Trophoblast cell (in vitro differentiated cells and primary cell): Measurements from ENCODE around the gene INCA1.

Experiments used
- DNase-seq, 2 donors: peaks; one replicate each; pipeline ENCODE4 v3.0.0-alpha.2; 2016
- H2AFZ ChIP-seq: 2 replicates; pipeline ENCODE4 v1.6.1; 2013; ENCODE audit warnings: low read length, moderate library complexity, mild to moderate bottlenecking; ENCODE audit not compliant: insufficient read depth, poor library complexity
- H2AK5ac ChIP-seq: 2 replicates; pipeline ENCODE4 v1.6.1; 2013; ENCODE audit warnings: mild to moderate bottlenecking, low read length
- H2BK120ac ChIP-seq: 2 replicates; pipeline ENCODE4 v1.6.1; 2013; ENCODE audit warnings: low read length, mild to moderate bottlenecking, moderate library complexity; ENCODE audit not compliant: insufficient read depth, poor library complexity
- H2BK12ac ChIP-seq: 2 replicates; pipeline ENCODE4 v1.6.1; 2013; ENCODE audit warnings: mild to moderate bottlenecking, low read length, moderate library complexity
- H2BK5ac ChIP-seq: 2 replicates; pipeline ENCODE4 v1.6.1; 2013; ENCODE audit warnings: low read length, low read depth, moderate library complexity, mild to moderate bottlenecking; ENCODE audit not compliant: poor library complexity
- H3K14ac ChIP-seq: 2 replicates; pipeline ENCODE4 v1.6.1; 2013; ENCODE audit warnings: mild to moderate bottlenecking, low read length
- H3K18ac ChIP-seq: 2 replicates; pipeline ENCODE4 v1.6.1; 2013; ENCODE audit warnings: mild to moderate bottlenecking, low read length
- H3K23ac ChIP-seq: 2 replicates; pipeline ENCODE4 v1.6.1; 2013; ENCODE audit warnings: low read length
- H3K27ac ChIP-seq: 2 replicates; pipeline ENCODE4 v1.5.1; 2013; ENCODE audit warnings: low read depth, mild to moderate bottlenecking, inconsistent platforms, low read length, moderate library complexity
- H3K27me3 ChIP-seq: 2 replicates; pipeline ENCODE4 v1.6.1; 2013; ENCODE audit warnings: inconsistent platforms, mild to moderate bottlenecking, low read length, moderate library complexity; ENCODE audit not compliant: insufficient read depth
- H3K36me3 ChIP-seq, 2 experiments: 1 replicate in 1 of 2; 2 replicates in 1 of 2; pipeline ENCODE4 v1.6.1; 2013; ENCODE audit warnings: low read length in 2 of 2, mild to moderate bottlenecking in 2 of 2, moderate library complexity in 1 of 2; ENCODE audit not compliant: insufficient read depth in 2 of 2, control insufficient read depth in 1 of 2
- H3K4ac ChIP-seq: 2 replicates; pipeline ENCODE4 v1.6.1; 2013; ENCODE audit warnings: low read depth, mild to moderate bottlenecking, low read length, moderate library complexity
- H3K4me1 ChIP-seq, 2 experiments: 1 replicate in 1 of 2; 2 replicates in 1 of 2; pipeline ENCODE4 v1.6.1; 2013; ENCODE audit warnings: low read length in 2 of 2, mild to moderate bottlenecking in 2 of 2, moderate library complexity in 1 of 2; ENCODE audit not compliant: insufficient read depth in 2 of 2, control insufficient read depth in 1 of 2
- H3K4me2 ChIP-seq: 2 replicates; pipeline ENCODE4 v1.6.1; 2013; ENCODE audit warnings: inconsistent platforms, mild to moderate bottlenecking, low read length, moderate library complexity
- H3K4me3 ChIP-seq: 2 replicates; pipeline ENCODE4 v1.5.1; 2013; ENCODE audit warnings: mild to moderate bottlenecking, low read depth, low read length, inconsistent platforms
- H3K79me1 ChIP-seq: one replicate; pipeline ENCODE4 v1.6.1; 2013; ENCODE audit warnings: low read length
- H3K79me2 ChIP-seq: 2 replicates; pipeline ENCODE4 v1.6.1; 2013; ENCODE audit warnings: low read length, mild to moderate bottlenecking; ENCODE audit not compliant: control insufficient read depth, insufficient read depth, poor library complexity
- H3K9ac ChIP-seq: 2 replicates; pipeline ENCODE4 v1.6.1; 2013; ENCODE audit warnings: mild to moderate bottlenecking, low read length
- H3K9me3 ChIP-seq: 2 replicates; pipeline ENCODE4 v1.6.1; 2013; ENCODE audit warnings: low read depth, mild to moderate bottlenecking, control low read depth, inconsistent platforms, low read length; ENCODE audit not compliant: insufficient read depth
- H4K12ac ChIP-seq: 2 replicates; pipeline ENCODE4 v1.6.1; 2013; ENCODE audit warnings: low read depth, mild to moderate bottlenecking, low read length, moderate library complexity
- H4K8ac ChIP-seq: 2 replicates; pipeline ENCODE4 v1.6.1; 2013; ENCODE audit warnings: low read depth, mild to moderate bottlenecking, low read length, moderate library complexity
- H4K91ac ChIP-seq: one replicate; pipeline ENCODE4 v1.6.1; 2013; ENCODE audit warnings: low read depth, mild to moderate bottlenecking, low read length, moderate library complexity
- whole genome bisulfite sequencing: extraction: QIAGEN DNeasy Blood & Tissue Kit; methylation state at CpG from one replicate; pipeline ENCODE4 v1.1.7; 2013; ENCODE audit warnings: missing lambda C conversion rate; ENCODE audit not compliant: insufficient read length, insufficient coverage; ENCODE audit errors: extremely low coverage; 5-methylcytosine and 5-hydroxymethylcytosine counted together

The INCA1 gene

GRCh38 chr17:5022171-5022711 is 24.9 kb upstream of the INCA1 start:
- no peak overlapping the region for H2BK12ac ChIP-seq
- no peak overlapping the region for H3K4ac ChIP-seq
- H4K8ac ChIP-seq, result no peak overlapping the region
- no peak overlapping the region for H4K12ac ChIP-seq
- H3K4me1 ChIP-seq, result peaks cover 0 to 3% of the 10 kb centered on the region in 2 experiments
- H2BK120ac ChIP-seq, result no peak overlapping the region
- DNase-seq, result no peak
- no peaks in the 10 kb centered on the region for H3K27me3 ChIP-seq
- no peak overlapping the region for H3K4me2 ChIP-seq
- H2BK5ac ChIP-seq, result no peak overlapping the region
- no peaks in the 10 kb centered on the region for H3K79me1 ChIP-seq
- H4K91ac ChIP-seq, result no peak overlapping the region
- no peak overlapping the region for H3K9ac ChIP-seq
- no peaks in the 10 kb centered on the region for H3K9me3 ChIP-seq
- H3K36me3 ChIP-seq, result peaks cover 56 to 60% of the 10 kb centered on the region in 2 experiments
- H2AK5ac ChIP-seq, result no peak overlapping the region
- no peak overlapping the region for H3K23ac ChIP-seq
- no peak overlapping the region for H2AFZ ChIP-seq
- no peak overlapping the region for H3K18ac ChIP-seq
- H3K4me3 ChIP-seq, result no peak overlapping the region
- H3K14ac ChIP-seq, result no peak overlapping the region
- H3K79me2 ChIP-seq, result no peaks in the 10 kb centered on the region
- WGBS, result no CpG with 5 or more reads among the region's 30 CpGs
- no peak overlapping the region for H3K27ac ChIP-seq

GRCh38 chr17:5020502-5021023 is 23.2 kb upstream of the INCA1 start:
- Histone ChIP-seq H4K8ac (no peak overlapping the region), H3K4me2 (no peak overlapping the region), H3K9me3 (no peaks in the 10 kb centered on the region), H2BK120ac (no peak overlapping the region), H3K79me2 (no peaks in the 10 kb centered on the region), H4K91ac (no peak overlapping the region), H3K36me3 (peaks cover 64 to 66% of the 10 kb centered on the region in 2 experiments), H3K18ac (no peak overlapping the region), H3K14ac (no peak overlapping the region), H2AFZ (no peak overlapping the region), H3K27ac (no peak overlapping the region), H3K4ac (no peak overlapping the region), H2BK5ac (no peak overlapping the region), H3K23ac (no peak overlapping the region), H3K4me3 (no peak overlapping the region), H3K9ac (no peak overlapping the region), H3K27me3 (no peaks in the 10 kb centered on the region), H2BK12ac (no peak overlapping the region), H4K12ac (no peak overlapping the region), H2AK5ac (no peak overlapping the region), H3K79me1 (no peaks in the 10 kb centered on the region), H3K4me1 (no peaks in the 10 kb centered on the region)
- WGBS, result no CpG with 5 or more reads among the region's 20 CpGs
- no peak for DNase-seq

- H3K14ac ChIP-seq, result no peak overlapping the region
- H3K4ac ChIP-seq, result no peak overlapping the region
- no peaks in the 10 kb centered on the region for H3K9me3 ChIP-seq
- no peak overlapping the region for H3K4me3 ChIP-seq
- no peak overlapping the region for H4K8ac ChIP-seq
- no peak overlapping the region for H3K18ac ChIP-seq
- no peak overlapping the region for H3K4me2 ChIP-seq
- H2BK12ac ChIP-seq, result no peak overlapping the region
- no peak overlapping the region for H4K91ac ChIP-seq
- peaks cover 68 to 71% of the 10 kb centered on the region in 2 experiments for H3K36me3 ChIP-seq
- no peak overlapping the region for H4K12ac ChIP-seq
- WGBS, result no CpG with 5 or more reads among the region's 1 CpG
- H3K27me3 ChIP-seq, result no peaks in the 10 kb centered on the region
- no peak overlapping the region for H2AK5ac ChIP-seq
- no peak overlapping the region for H2AFZ ChIP-seq
- no peak overlapping the region for H3K27ac ChIP-seq
- no peaks in the 10 kb centered on the region for H3K79me1 ChIP-seq
- H3K23ac ChIP-seq, result no peak overlapping the region
- no peak overlapping the region for H3K9ac ChIP-seq
- no peak overlapping the region for H2BK5ac ChIP-seq
- no peak for DNase-seq
- H3K4me1 ChIP-seq, result no peaks in the 10 kb centered on the region
- H3K79me2 ChIP-seq, result no peaks in the 10 kb centered on the region
- H2BK120ac ChIP-seq, result no peak overlapping the region
Observed at GRCh38 chr17:5019475-5019956, 22.2 kb upstream of the INCA1 start.

DNA sequence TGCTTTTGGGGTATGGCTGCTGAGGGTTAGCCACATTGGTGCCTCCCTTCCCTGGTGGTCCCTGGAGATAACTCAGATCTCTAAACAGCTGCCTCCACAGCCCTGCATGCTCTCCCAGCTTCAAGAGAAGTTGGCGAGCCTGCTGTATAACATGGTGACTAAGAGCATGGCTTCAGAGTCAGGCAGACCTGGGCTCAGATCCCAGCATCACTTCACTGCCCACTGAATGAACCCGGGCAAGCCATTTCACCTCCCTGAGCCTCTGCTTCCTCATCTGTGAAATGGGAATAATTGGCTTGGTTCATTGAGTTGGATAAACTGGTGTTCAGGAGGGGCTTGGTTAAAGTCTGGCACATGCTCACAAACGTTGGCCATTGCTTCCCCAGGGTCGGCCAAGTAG is 17.0 kb upstream of the INCA1 start:
- no peak overlapping the region for H3K4ac ChIP-seq
- H2AK5ac ChIP-seq, result no peak overlapping the region
- no peak overlapping the region for H3K9ac ChIP-seq
- H3K4me3 ChIP-seq, result no peak overlapping the region
- no peak overlapping the region for H2BK5ac ChIP-seq
- no peak overlapping the region for H2BK120ac ChIP-seq
- no peaks in the 10 kb centered on the region for H3K27me3 ChIP-seq
- H3K18ac ChIP-seq, result no peak overlapping the region
- no CpG with 5 or more reads among the region's 4 CpGs for WGBS
- no peak overlapping the region for H3K14ac ChIP-seq
- no peak overlapping the region for H3K27ac ChIP-seq
- no peaks in the 10 kb centered on the region for H3K4me1 ChIP-seq
- no peak overlapping the region for H3K4me2 ChIP-seq
- no peaks in the 10 kb centered on the region for H3K79me2 ChIP-seq
- no peak overlapping the region for H4K8ac ChIP-seq
- H2AFZ ChIP-seq, result no peak overlapping the region
- no peak overlapping the region for H4K91ac ChIP-seq
- DNase-seq, result no peak
- no peaks in the 10 kb centered on the region for H3K9me3 ChIP-seq
- no peaks in the 10 kb centered on the region for H3K79me1 ChIP-seq
- H3K36me3 ChIP-seq, result peaks cover 52 to 58% of the 10 kb centered on the region in 2 experiments
- H2BK12ac ChIP-seq, result no peak overlapping the region
- no peak overlapping the region for H4K12ac ChIP-seq
- no peak overlapping the region for H3K23ac ChIP-seq
